Right lobe of liver (tissue), 4 donors: ENCODE measurements around the gene S100A10.

Experiments
- POLR2A ChIP-seq: fragments of 450-650 bp; IDR thresholded peaks from one replicate; pipeline ENCODE4 v1.6.1; 2017; ENCODE audit warnings: antibody characterized with exemption, mild to moderate bottlenecking
- TF ChIP-seq, protein P1 (sequence below), 4 donors: fragments of 200-600 bp in 3 of 4; fragments of 450-650 bp in 1 of 4; IDR thresholded peaks; one replicate each; pipeline versions ENCODE4 v1.5.1 to v1.8.0; 2016 to 2022; ENCODE audit warnings: antibody characterized with exemption in 4 of 4, mild to moderate bottlenecking in 2 of 4
- donor health status: DM: no; HTN: no; CAD: no.
- donor health status: DM: no; HTN: no; CAD: no.
- donor health status: DM: no; HTN: yes; CAD: no.

DNA sequence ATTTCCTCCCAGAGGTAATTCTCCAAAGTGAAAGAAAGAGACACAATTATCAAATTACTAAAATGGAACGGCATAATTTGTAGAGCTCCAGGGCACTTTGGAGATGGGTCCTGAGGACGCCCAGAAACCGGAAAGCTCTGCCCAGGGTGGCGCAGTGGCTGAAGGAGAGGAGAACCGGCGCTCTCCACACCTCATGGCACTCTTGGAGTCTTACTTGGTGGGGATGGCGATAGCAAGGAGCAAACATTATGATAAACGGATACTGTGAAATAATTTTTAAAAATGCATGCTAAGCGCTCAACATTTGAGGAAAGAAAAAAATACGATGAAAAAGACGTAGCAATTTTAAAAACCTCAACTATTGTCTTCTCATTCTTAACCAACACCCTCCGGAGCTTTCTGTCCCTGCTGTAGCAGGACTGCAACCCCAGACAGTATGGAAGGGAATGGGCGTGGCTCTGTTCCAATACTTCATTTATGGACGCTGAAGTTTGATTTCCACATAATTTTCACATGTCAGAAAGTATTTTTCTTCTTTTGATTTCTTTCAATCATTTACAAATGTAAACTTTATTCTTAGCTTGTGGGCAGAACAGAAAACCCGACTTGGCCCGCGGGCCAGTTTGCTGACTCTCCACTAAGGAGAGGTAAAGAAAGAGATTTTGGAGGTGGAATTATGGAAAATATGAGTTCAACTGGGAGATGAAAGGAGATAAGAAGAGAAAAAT lies 42.0 kb upstream of the S100A10 start:
- no peak for TF ChIP-seq POLR2A
- TF ChIP-seq, protein P1, sequence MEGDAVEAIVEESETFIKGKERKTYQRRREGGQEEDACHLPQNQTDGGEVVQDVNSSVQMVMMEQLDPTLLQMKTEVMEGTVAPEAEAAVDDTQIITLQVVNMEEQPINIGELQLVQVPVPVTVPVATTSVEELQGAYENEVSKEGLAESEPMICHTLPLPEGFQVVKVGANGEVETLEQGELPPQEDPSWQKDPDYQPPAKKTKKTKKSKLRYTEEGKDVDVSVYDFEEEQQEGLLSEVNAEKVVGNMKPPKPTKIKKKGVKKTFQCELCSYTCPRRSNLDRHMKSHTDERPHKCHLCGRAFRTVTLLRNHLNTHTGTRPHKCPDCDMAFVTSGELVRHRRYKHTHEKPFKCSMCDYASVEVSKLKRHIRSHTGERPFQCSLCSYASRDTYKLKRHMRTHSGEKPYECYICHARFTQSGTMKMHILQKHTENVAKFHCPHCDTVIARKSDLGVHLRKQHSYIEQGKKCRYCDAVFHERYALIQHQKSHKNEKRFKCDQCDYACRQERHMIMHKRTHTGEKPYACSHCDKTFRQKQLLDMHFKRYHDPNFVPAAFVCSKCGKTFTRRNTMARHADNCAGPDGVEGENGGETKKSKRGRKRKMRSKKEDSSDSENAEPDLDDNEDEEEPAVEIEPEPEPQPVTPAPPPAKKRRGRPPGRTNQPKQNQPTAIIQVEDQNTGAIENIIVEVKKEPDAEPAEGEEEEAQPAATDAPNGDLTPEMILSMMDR (IDR thresholded peaks at IDR 0.05), result no peak
